ENCODE measurements around the gene SUN2. TPM values are rescaled to one million over a fixed set of nuclear protein-coding genes. Genes with fewer than 3 reads are reported as not detected.
A peak's percentile ranks its signal among the peaks of the same experiment; 100 is the strongest.

Gene SUN2
- total and polyA plus RNA-seq, 2 of the 13 experiments (the other 11 are each of a cell fraction or from before 2014, with no cell fraction given): 45.6 to 56.6 TPM

- DNase-seq (ENCODE audit: low spot score) (peak; percentile 47), ATAC-seq (peak; percentile 88), FAIRE-seq (no peak)
- ChIA-PET CTCF (ENCODE audit: low intra/inter-chr PET ratio, low total read pairs) (no interaction called here), POLR2A (interaction anchor here (1.0 to 1.9 kb wide), 4 partner anchors 9 to 37 kb away, joined by 3 to 6 read pairs (median 4); partner anchors contain the start of gene TOMM22)
- intact Hi-C loops (cut with micrococcal nuclease; ENCODE audit: unreplicated experiment) (no loop called here), in situ Hi-C loops (cut with HindIII; ENCODE audit: extremely low pct_ligation_motif_present, low pct_unique_long_range_greater_than_20kb) (no loop called here)
- Histone ChIP-seq H3K27me3 (ENCODE audit: control insufficient read depth in 1 of 2, insufficient read depth in 2 of 2, low read length in 2 of 2) (no peaks in the 10 kb centered on the region), H2AFZ (ENCODE audit: low read length) (no peak overlapping the region), H3K9me3 (ENCODE audit: low read length) (no peaks in the 10 kb centered on the region), H3K36me3 (replicated peaks in 1 of 2; ENCODE audit: control insufficient read depth in 1 of 2, insufficient read depth in 2 of 2, low read length in 2 of 2) (peaks cover 37 to 64% of the 10 kb centered on the region in 2 experiments), H3K4me2 (ENCODE audit: low read depth, low read length) (no peak overlapping the region), H3K9ac (ENCODE audit: insufficient read depth, low read depth, low read length) (no peak overlapping the region), H3K4me3 (replicated peaks in 1 of 3; ENCODE audit: insufficient read depth in 1 of 3, low read depth in 2 of 3, low read length in 3 of 3) (no peak overlapping the region), H3K79me2 (ENCODE audit: insufficient read depth, low read length) (peaks cover 24% of the 10 kb centered on the region), H3K27ac (ENCODE audit: extremely low read length, insufficient read depth, low read length) (no peak overlapping the region), H3K4me1 (ENCODE audit: insufficient read depth, low read length) (no peaks in the 10 kb centered on the region), H4K20me1 (ENCODE audit: insufficient read depth, low read length) (peaks cover 27% of the 10 kb centered on the region; the same call in 1 of the 2 replicates)
- no TSS peak for BruUV-seq (replicated peaks)
- WGBS (ENCODE audit: low lambda C conversion rate): 73% methylated on average over 6 of the region's 6 CpGs
- TF ChIP-seq FOSL2 (CRISPR knock-in tag; IDR thresholded peaks at IDR 0.05) (peak; percentile 88), GATAD2A (CRISPR knock-in tag; IDR thresholded peaks at IDR 0.05) (no peak)
These were observed 37.4 kb downstream of the SUN2 start for GRCh38 chr22:38718414-38718813.

GRCh38 chr22:38717244-38717643, 38.6 kb downstream of the SUN2 start:
- Histone ChIP-seq H3K4me2 (ENCODE audit: low read depth, low read length) (no peak overlapping the region), H3K27me3 (ENCODE audit: control insufficient read depth in 1 of 2, insufficient read depth in 2 of 2, low read length in 2 of 2) (no peaks in the 10 kb centered on the region), H3K4me3 (replicated peaks in 1 of 3; ENCODE audit: insufficient read depth in 1 of 3, low read depth in 2 of 3, low read length in 3 of 3) (no peak overlapping the region), H3K9me3 (ENCODE audit: low read length) (no peaks in the 10 kb centered on the region), H3K27ac (ENCODE audit: extremely low read length, insufficient read depth, low read length) (no peak overlapping the region), H3K36me3 (replicated peaks in 1 of 2; ENCODE audit: control insufficient read depth in 1 of 2, insufficient read depth in 2 of 2, low read length in 2 of 2) (peaks cover 39 to 59% of the 10 kb centered on the region in 2 experiments), H4K20me1 (ENCODE audit: insufficient read depth, low read length) (peaks cover 38% of the 10 kb centered on the region), H3K9ac (ENCODE audit: insufficient read depth, low read depth, low read length) (no peak overlapping the region), H3K4me1 (ENCODE audit: insufficient read depth, low read length) (no peaks in the 10 kb centered on the region), H2AFZ (ENCODE audit: low read length) (no peak overlapping the region), H3K79me2 (ENCODE audit: insufficient read depth, low read length) (peaks cover 36% of the 10 kb centered on the region)
- no peak for DNase-seq (ENCODE audit: low spot score)
- ATAC-seq: no peak
- 98% methylated on average over 6 of the region's 6 CpGs for WGBS (ENCODE audit: low lambda C conversion rate)
- POLR2A ChIA-PET: interaction anchor here (1.1 to 1.3 kb wide), 2 partner anchors 8 to 16 kb away, joined by 3 read pairs; no protein-coding TSS in a partner anchor
- no peak for TF ChIP-seq REPIN1 (CRISPR knock-in tag; IDR thresholded peaks at IDR 0.05; ENCODE audit: borderline replicate concordance, low read depth)
- TF ChIP-seq LCORL (IDR thresholded peaks at IDR 0.05): no peak
- TF ChIP-seq LCORL (CRISPR knock-in tag; IDR thresholded peaks at IDR 0.05): no peak
- no peak for TF ChIP-seq ZFX (CRISPR knock-in tag; IDR thresholded peaks at IDR 0.05; ENCODE audit: low read depth)
- no peak for TF ChIP-seq TBP (CRISPR knock-in tag; IDR thresholded peaks at IDR 0.05)
- TF ChIP-seq SNAPC2 (CRISPR knock-in tag; IDR thresholded peaks at IDR 0.05): no peak
- TF ChIP-seq PHF5A (CRISPR knock-in tag; IDR thresholded peaks at IDR 0.05; ENCODE audit: low read depth, unreplicated experiment): no peak
- no peak for TF ChIP-seq SIX4 (CRISPR knock-in tag; IDR thresholded peaks at IDR 0.05)
- TF ChIP-seq RFXANK (CRISPR knock-in tag; IDR thresholded peaks at IDR 0.05): no peak
- no peak for TF ChIP-seq ZNF280D (CRISPR knock-in tag; IDR thresholded peaks at IDR 0.05)
- no peak for TF ChIP-seq MLLT10 (CRISPR knock-in tag; IDR thresholded peaks at IDR 0.05)
- no peak for TF ChIP-seq CBX1 (IDR thresholded peaks at IDR 0.05; ENCODE audit: low read depth)
- FAIRE-seq: no peak
- in situ Hi-C loops (cut with HindIII; ENCODE audit: extremely low pct_ligation_motif_present, low pct_unique_long_range_greater_than_20kb) (no loop called here), intact Hi-C loops (cut with micrococcal nuclease; ENCODE audit: unreplicated experiment) (no loop called here)
- CTCF ChIA-PET (ENCODE audit: low intra/inter-chr PET ratio, low total read pairs): no interaction called here
- no TSS peak for BruUV-seq (replicated peaks)

Data from HepG2 (cell line).